ENCODE data around the gene REPIN1. TPM values are rescaled to one million over a fixed set of nuclear protein-coding genes. Genes with fewer than 3 reads are reported as not detected.
A peak's percentile ranks its signal among the peaks of the same experiment; 100 is the strongest.

Gene REPIN1
- total RNA-seq: 144 and 150 TPM in 2 replicates

- no peaks in the 10 kb centered on the region for H3K27me3 ChIP-seq (ENCODE audit: control insufficient read depth, insufficient read depth, low read length)
- peak within 1 kb of the TSS; percentile 91 for H3K4me3 ChIP-seq (ENCODE audit: low read depth, low read length)
- DNase-seq (ENCODE audit: low read depth): peak; percentile 63
- TF ChIP-seq CTCF (IDR thresholded peaks at IDR 0.05; ENCODE audit: insufficient read depth, low read length, poor library complexity, severe bottlenecking): no peak
- H3K36me3 ChIP-seq (ENCODE audit: control insufficient read depth, insufficient read depth, low read length): no peaks in the 10 kb centered on the region
These were observed at the start of gene REPIN1 for GRCh38 chr7:150368096-150368883. Gene REPIN1, plus strand, starts transcription at chr7:150368822. Its CDS starts 890 bp downstream, at chr7:150369712.

- TF ChIP-seq CTCF (IDR thresholded peaks at IDR 0.05; ENCODE audit: insufficient read depth, low read length, poor library complexity, severe bottlenecking): no peak
- Histone ChIP-seq H3K36me3 (ENCODE audit: control insufficient read depth, insufficient read depth, low read length) (no peaks in the 10 kb centered on the region), H3K4me3 (ENCODE audit: low read depth, low read length) (no peak overlapping the region), H3K27me3 (ENCODE audit: control insufficient read depth, insufficient read depth, low read length) (no peaks in the 10 kb centered on the region)
- no peak for DNase-seq (ENCODE audit: low read depth)
These were observed 46.9 kb upstream of the REPIN1 start for GRCh38 chr7:150321788-150322113.

GRCh38 chr7:150322114-150322832, 46.3 kb upstream of the REPIN1 start:
- no peak for DNase-seq (ENCODE audit: low read depth)
- TF ChIP-seq CTCF (IDR thresholded peaks at IDR 0.05; ENCODE audit: insufficient read depth, low read length, poor library complexity, severe bottlenecking): no peak
- Histone ChIP-seq H3K36me3 (ENCODE audit: control insufficient read depth, insufficient read depth, low read length) (no peaks in the 10 kb centered on the region), H3K4me3 (ENCODE audit: low read depth, low read length) (peak overlapping the region; percentile 61), H3K27me3 (ENCODE audit: control insufficient read depth, insufficient read depth, low read length) (no peaks in the 10 kb centered on the region)

- Histone ChIP-seq H3K4me3 (ENCODE audit: low read depth, low read length) (peak within 1 kb of the TSS; percentile 61), H3K36me3 (ENCODE audit: control insufficient read depth, insufficient read depth, low read length) (no peaks in the 10 kb centered on the region), H3K27me3 (ENCODE audit: control insufficient read depth, insufficient read depth, low read length) (no peaks in the 10 kb centered on the region)
- DNase-seq (ENCODE audit: low read depth): no peak
- no peak for TF ChIP-seq CTCF (IDR thresholded peaks at IDR 0.05; ENCODE audit: insufficient read depth, low read length, poor library complexity, severe bottlenecking)
These were observed 45.6 kb upstream of the REPIN1 start, which contains the start of the genes ACTR3C and LRRC61 for GRCh38 chr7:150322833-150323681. Gene ACTR3C, minus strand, starts transcription at chr7:150323545. Its CDS starts 28,249 bp downstream, at chr7:150295296. Gene LRRC61, plus strand, starts transcription at chr7:150323355. Its CDS starts 13,507 bp downstream, at chr7:150336862.

GRCh38 chr7:150323682-150324372, 44.8 kb upstream of the REPIN1 start:
- Histone ChIP-seq H3K27me3 (ENCODE audit: control insufficient read depth, insufficient read depth, low read length) (no peaks in the 10 kb centered on the region), H3K36me3 (ENCODE audit: control insufficient read depth, insufficient read depth, low read length) (no peaks in the 10 kb centered on the region), H3K4me3 (ENCODE audit: low read depth, low read length) (peak overlapping the region; percentile 61)
- DNase-seq (ENCODE audit: low read depth): no peak
- TF ChIP-seq CTCF (IDR thresholded peaks at IDR 0.05; ENCODE audit: insufficient read depth, low read length, poor library complexity, severe bottlenecking): no peak
